Activated CD4-positive, alpha-beta T cell treated with anti-CD3 and anti-CD28 coated beads for 36 hours (primary cell): ENCODE results near the gene PAK6. TPM values are rescaled to one million over a fixed set of nuclear protein-coding genes. Genes with fewer than 3 reads are reported as not detected.

Experiments
- ATAC-seq: fragments of 200-7000 bp; cut with Tn5 transposase; one replicate; pipeline ENCODE4 v1.10.0; 2021; ENCODE audit warnings: mild to moderate bottlenecking, moderate library complexity
- CTCF ChIA-PET: fragments of 350-600 bp; sonication (Branson Sonifier 250); formaldehyde crosslinking; loops from one replicate; lab custom pipeline; 2021; ENCODE audit warnings: antibody characterized with exemption; lab: Charles Lee
- POLR2A ChIA-PET: fragments of 350-600 bp; sonication (Branson Sonifier 250); formaldehyde crosslinking; loops from one replicate; lab custom pipeline; 2021; ENCODE audit warnings: antibody characterized with exemption, inconsistent platforms; lab: Charles Lee
- DNase-seq: peaks from one replicate; pipeline ENCODE4 v3.0.0-alpha.2; 2020
- H3K27ac Mint-ChIP-seq: one replicate; pipeline ENCODE4 v1.8.0; 2021; ENCODE audit warnings: mixed read lengths
- H3K27me3 Mint-ChIP-seq: one replicate; pipeline ENCODE4 v1.8.0; 2021; ENCODE audit warnings: mixed read lengths
- H3K36me3 Mint-ChIP-seq: one replicate; pipeline ENCODE4 v1.8.0; 2021; ENCODE audit warnings: low read depth, mixed read lengths
- H3K4me1 Mint-ChIP-seq: one replicate; pipeline ENCODE4 v1.8.0; 2021; ENCODE audit warnings: mixed read lengths
- H3K4me3 Mint-ChIP-seq: one replicate; pipeline ENCODE4 v1.8.0; 2021; ENCODE audit warnings: mild to moderate bottlenecking, moderate library complexity, mixed read lengths
- H3K9me3 Mint-ChIP-seq: one replicate; pipeline ENCODE4 v1.8.0; 2021; ENCODE audit warnings: low read depth, mixed read lengths
- intact Hi-C, 2 experiments: fragments of 100-400 bp; cut with DNase I in 1 of 2; cut with micrococcal nuclease in 1 of 2; formaldehyde crosslinking; loops; one replicate each; pipeline versions ENCODE4 v1.14.2 to v1.15.1; 2022 to 2024; cut with DNase I, micrococcal nuclease
- total RNA-seq, 2 experiments: library from RNA; stranded (reverse); gene quantifications; one replicate each; pipeline ENCODE4 v1.2.3, GENCODE V29; 2021

Gene PAK6
- total RNA-seq, 2 experiments from 2014 or later = 0.30 to 0.53 TPM

GRCh38 chr15:40270246-40270995 is 31.6 kb downstream of the PAK6 start:
- no peak overlapping the region for H3K27ac Mint-ChIP-seq
- CTCF ChIA-PET = interaction anchor here (1.1 to 12.2 kb wide), 3 partner anchors 43 to 53 kb away, joined by 4 to 393 read pairs (median 146); partner anchors contain the start of genes INAFM2 and PLCB2
- no peaks in the 10 kb centered on the region for H3K9me3 Mint-ChIP-seq
- ATAC-seq = no peak
- no peak for DNase-seq
- no peaks in the 10 kb centered on the region for H3K4me1 Mint-ChIP-seq
- intact Hi-C loops = loop anchor here (5.0 to 10.0 kb wide), 2 partner anchors 583 to 586 kb away; no protein-coding TSS in a partner anchor
- no peaks in the 10 kb centered on the region for H3K36me3 Mint-ChIP-seq
- no peaks in the 10 kb centered on the region for H3K27me3 Mint-ChIP-seq
- POLR2A ChIA-PET = no interaction called here
- no peak overlapping the region for H3K4me3 Mint-ChIP-seq

DNA sequence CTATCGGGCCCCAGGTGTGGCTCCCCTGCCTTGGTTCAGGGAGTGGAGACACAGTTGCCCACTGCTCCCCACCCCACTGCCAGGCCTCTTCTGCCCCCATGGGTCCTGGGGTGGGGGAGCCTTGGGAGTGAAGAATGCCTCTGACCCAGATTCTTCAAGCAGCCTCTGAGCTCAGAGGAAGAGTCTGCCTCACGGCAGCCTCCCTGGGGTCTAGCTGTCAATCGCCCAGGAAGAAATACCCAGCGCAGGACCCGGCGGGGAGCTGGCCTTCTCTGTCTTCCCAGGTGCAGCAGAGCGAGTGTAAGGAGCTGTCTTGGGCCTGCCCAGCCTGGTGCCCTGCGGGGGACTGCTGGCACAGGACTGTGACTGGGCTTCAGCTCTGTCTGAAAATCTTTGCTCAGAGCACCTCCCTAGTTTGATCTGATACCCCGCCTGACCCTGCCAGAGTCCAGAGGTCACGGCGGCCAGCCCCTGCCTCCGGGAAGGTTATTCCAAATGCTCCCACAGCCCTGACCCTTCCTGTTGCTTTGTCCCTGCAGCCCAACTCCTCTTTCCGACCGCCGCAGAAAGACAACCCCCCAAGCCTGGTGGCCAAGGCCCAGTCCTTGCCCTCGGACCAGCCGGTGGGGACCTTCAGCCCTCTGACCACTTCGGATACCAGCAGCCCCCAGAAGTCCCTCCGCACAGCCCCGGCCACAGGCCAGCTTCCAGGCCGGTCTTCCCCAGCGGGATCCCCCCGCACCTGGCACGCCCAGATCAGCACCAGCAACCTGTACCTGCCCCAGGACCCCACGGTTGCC is 33.0 kb downstream of the PAK6 start:
- Mint-ChIP-seq H3K4me3 (no peak overlapping the region), H3K9me3 (no peaks in the 10 kb centered on the region), H3K27ac (no peak overlapping the region), H3K36me3 (no peaks in the 10 kb centered on the region), H3K4me1 (no peaks in the 10 kb centered on the region), H3K27me3 (no peaks in the 10 kb centered on the region)
- intact Hi-C loops = loop anchor here (5.0 to 10.0 kb wide), 2 partner anchors 585 to 587 kb away; no protein-coding TSS in a partner anchor
- CTCF ChIA-PET = interaction anchor here (0.5 to 12.2 kb wide), 14 partner anchors 10 to 241 kb away, joined by 3 to 393 read pairs (median 13); partner anchors contain the start of genes INAFM2 and PLCB2
- POLR2A ChIA-PET = no interaction called here
- no peak for DNase-seq
- no peak for ATAC-seq

- H3K4me1 Mint-ChIP-seq = no peaks in the 10 kb centered on the region
- ChIA-PET CTCF (interaction anchor here (0.8 to 12.2 kb wide), 24 partner anchors 10 to 483 kb away, joined by 3 to 393 read pairs (median 10); partner anchors contain the start of genes CCDC9B, INAFM2 and PLCB2), POLR2A (no interaction called here)
- DNase-seq (peak; percentile 50), ATAC-seq (peak; percentile 46)
- H3K9me3 Mint-ChIP-seq = no peaks in the 10 kb centered on the region
- H3K27me3 Mint-ChIP-seq = no peaks in the 10 kb centered on the region
- H3K27ac Mint-ChIP-seq = no peak overlapping the region
- intact Hi-C loops = loop anchor here (5.0 to 10.0 kb wide), 2 partner anchors 585 to 588 kb away; no protein-coding TSS in a partner anchor
- H3K4me3 Mint-ChIP-seq = no peak overlapping the region
- no peaks in the 10 kb centered on the region for H3K36me3 Mint-ChIP-seq
Observed at GRCh38 chr15:40272485-40273056, 33.7 kb downstream of the PAK6 start.

- intact Hi-C loops = loop anchor here (5.0 to 10.0 kb wide), 2 partner anchors 586 to 589 kb away; no protein-coding TSS in a partner anchor
- Mint-ChIP-seq H3K27me3 (peaks cover 6% of the 10 kb centered on the region), H3K36me3 (no peaks in the 10 kb centered on the region), H3K4me3 (no peak overlapping the region), H3K27ac (no peak overlapping the region), H3K4me1 (no peaks in the 10 kb centered on the region), H3K9me3 (no peaks in the 10 kb centered on the region)
- no peak for DNase-seq
- POLR2A ChIA-PET = no interaction called here
- ATAC-seq = no peak
- CTCF ChIA-PET = interaction anchor here (0.5 to 12.2 kb wide), 47 partner anchors 11 to 1346 kb away, joined by 3 to 393 read pairs (median 5); partner anchors contain the start of genes BUB1B, CCDC9B, INAFM2 and PAK6
Observed at GRCh38 chr15:40273428-40273827, 34.6 kb downstream of the PAK6 start.

DNA sequence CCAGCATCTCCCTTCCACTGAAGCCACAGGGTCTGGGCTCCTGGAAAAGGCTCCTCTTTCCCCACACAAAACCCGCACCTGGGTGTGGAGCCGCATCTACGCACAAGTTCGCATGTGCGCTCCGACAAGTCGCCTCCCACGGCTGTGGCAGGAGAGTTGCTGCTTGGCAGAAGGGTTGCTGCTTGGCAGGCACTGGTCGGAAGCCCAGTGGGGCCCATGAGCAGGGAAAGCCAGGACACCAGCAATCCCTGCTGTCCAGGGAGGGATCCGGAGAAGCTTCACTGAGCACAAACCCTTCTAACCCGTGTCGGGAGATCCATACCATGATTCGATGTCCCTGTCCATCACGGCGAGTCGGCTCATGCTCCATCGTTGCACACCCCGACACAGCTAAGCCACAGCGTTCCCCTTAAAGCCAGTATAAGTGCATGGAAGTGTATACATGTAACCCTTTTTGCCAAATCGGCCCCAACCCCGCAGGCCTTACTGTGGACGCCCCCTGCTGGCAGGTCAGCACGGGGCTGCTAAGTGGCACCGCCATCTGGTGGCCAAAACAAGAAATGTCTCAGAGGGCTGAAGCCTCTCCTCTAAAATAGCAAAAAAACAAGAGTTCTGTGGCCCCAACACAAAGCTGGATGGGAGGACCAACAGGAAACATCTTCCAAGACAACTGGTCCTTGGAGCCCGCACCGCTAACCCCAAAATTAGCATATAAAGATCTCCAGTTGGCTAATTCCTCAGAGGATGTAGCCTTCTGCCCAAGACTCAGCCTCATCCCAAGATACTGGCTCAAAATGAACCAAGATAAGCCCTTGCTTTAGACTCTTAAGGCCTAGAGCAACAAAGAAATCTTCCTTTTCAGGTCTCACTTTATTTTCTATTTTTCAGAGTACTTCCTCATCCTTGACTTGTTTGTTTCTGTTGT is 35.7 kb downstream of the PAK6 start:
- Mint-ChIP-seq H3K27me3 (peaks cover 14% of the 10 kb centered on the region), H3K9me3 (no peaks in the 10 kb centered on the region), H3K27ac (no peak overlapping the region), H3K4me1 (no peaks in the 10 kb centered on the region), H3K4me3 (no peak overlapping the region), H3K36me3 (no peaks in the 10 kb centered on the region)
- DNase-seq (peak; percentile 93), ATAC-seq (peak; percentile 79)
- ChIA-PET POLR2A (no interaction called here), CTCF (interaction anchor here (0.6 to 12.2 kb wide), 77 partner anchors 8 to 589 kb away, joined by 3 to 393 read pairs (median 5); partner anchors contain the start of genes ANKRD63, BUB1B, INAFM2 and PAK6)
- intact Hi-C loops = loop anchor here (1.0 to 10.0 kb wide), 6 partner anchors 57 to 590 kb away; no protein-coding TSS in a partner anchor

- H3K27ac Mint-ChIP-seq = no peak overlapping the region
- no peaks in the 10 kb centered on the region for H3K4me1 Mint-ChIP-seq
- ChIA-PET CTCF (interaction anchor here (0.8 to 12.2 kb wide), 15 partner anchors 10 to 273 kb away, joined by 4 to 393 read pairs (median 7); partner anchors contain the start of genes INAFM2, PLCB2 and SRP14), POLR2A (no interaction called here)
- no peaks in the 10 kb centered on the region for H3K9me3 Mint-ChIP-seq
- H3K4me3 Mint-ChIP-seq = no peak overlapping the region
- DNase-seq (no peak), ATAC-seq (no peak)
- no peaks in the 10 kb centered on the region for H3K36me3 Mint-ChIP-seq
- H3K27me3 Mint-ChIP-seq = peaks cover 18% of the 10 kb centered on the region
- intact Hi-C loops = loop anchor here in 1 of 2 experiments (2.0 to 10.0 kb wide), 2 partner anchors 489 to 591 kb away; no protein-coding TSS in a partner anchor
Observed at GRCh38 chr15:40275523-40275922, 36.7 kb downstream of the PAK6 start.

DNA sequence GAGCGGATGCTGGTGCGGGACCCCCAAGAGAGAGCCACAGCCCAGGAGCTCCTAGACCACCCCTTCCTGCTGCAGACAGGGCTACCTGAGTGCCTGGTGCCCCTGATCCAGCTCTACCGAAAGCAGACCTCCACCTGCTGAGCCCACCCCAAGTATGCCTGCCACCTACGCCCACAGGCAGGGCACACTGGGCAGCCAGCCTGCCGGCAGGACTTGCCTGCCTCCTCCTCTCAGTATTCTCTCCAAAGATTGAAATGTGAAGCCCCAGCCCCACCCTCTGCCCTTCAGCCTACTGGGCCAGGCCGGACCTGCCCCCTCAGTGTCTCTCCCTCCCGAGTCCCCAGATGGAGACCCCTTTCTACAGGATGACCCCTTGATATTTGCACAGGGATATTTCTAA is 37.1 kb downstream of the PAK6 start:
- intact Hi-C loops = loop anchor here in 1 of 2 experiments (2.0 to 10.0 kb wide), 2 partner anchors 489 to 591 kb away; no protein-coding TSS in a partner anchor
- Mint-ChIP-seq H3K36me3 (no peaks in the 10 kb centered on the region), H3K9me3 (no peaks in the 10 kb centered on the region), H3K4me1 (no peaks in the 10 kb centered on the region), H3K27me3 (peaks cover 21% of the 10 kb centered on the region), H3K27ac (no peak overlapping the region), H3K4me3 (no peak overlapping the region)
- ChIA-PET CTCF (interaction anchor here (1.5 to 12.2 kb wide), 7 partner anchors 37 to 273 kb away, joined by 4 to 393 read pairs (median 24); partner anchors contain the start of genes INAFM2, PLCB2 and SRP14), POLR2A (no interaction called here)
- DNase-seq = no peak
- no peak for ATAC-seq

- Mint-ChIP-seq H3K4me1 (no peaks in the 10 kb centered on the region), H3K36me3 (no peaks in the 10 kb centered on the region), H3K4me3 (no peak overlapping the region), H3K9me3 (no peaks in the 10 kb centered on the region), H3K27me3 (peaks cover 24% of the 10 kb centered on the region), H3K27ac (no peak overlapping the region)
- POLR2A ChIA-PET = no interaction called here
- no peak for ATAC-seq
- intact Hi-C loops = loop anchor here in 1 of 2 experiments (10.0 kb wide), 1 partner anchor 592 kb away; no protein-coding TSS in a partner anchor
- DNase-seq = no peak
- CTCF ChIA-PET = interaction anchor here (0.7 to 12.2 kb wide), 6 partner anchors 13 to 153 kb away, joined by 3 to 393 read pairs (median 4); partner anchors contain the start of genes INAFM2 and PLCB2
Observed at GRCh38 chr15:40276927-40277326, 38.1 kb downstream of the PAK6 start.

DNA sequence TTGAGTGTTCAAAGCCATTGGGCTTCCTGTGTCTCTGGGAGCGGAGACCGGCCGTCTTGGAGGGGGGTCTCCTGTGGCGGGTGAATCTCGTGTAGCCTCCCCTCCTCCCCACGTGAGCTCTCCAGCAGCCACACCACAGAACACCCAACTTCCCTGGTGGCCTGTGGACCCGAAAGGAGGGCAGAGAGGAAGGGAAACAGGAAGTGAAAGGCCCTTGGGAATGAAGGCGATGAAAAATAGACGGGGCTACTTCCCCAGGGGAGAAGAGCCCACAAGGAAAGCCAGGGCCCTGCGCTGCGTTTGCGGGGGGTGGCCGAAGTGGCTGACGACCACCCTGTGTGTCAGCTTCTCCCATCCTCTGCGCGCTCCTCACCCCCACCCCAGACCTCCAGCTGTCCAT is 38.6 kb downstream of the PAK6 start:
- H3K4me1 Mint-ChIP-seq = no peaks in the 10 kb centered on the region
- CTCF ChIA-PET = interaction anchor here (0.7 to 12.2 kb wide), 11 partner anchors 13 to 232 kb away, joined by 3 to 393 read pairs (median 3); partner anchors contain the start of genes CCDC9B, INAFM2 and PLCB2
- DNase-seq = no peak
- intact Hi-C loops = loop anchor here in 1 of 2 experiments (10.0 kb wide), 1 partner anchor 593 kb away; no protein-coding TSS in a partner anchor
- POLR2A ChIA-PET = no interaction called here
- no peaks in the 10 kb centered on the region for H3K36me3 Mint-ChIP-seq
- H3K27ac Mint-ChIP-seq = no peak overlapping the region
- no peak for ATAC-seq
- peaks cover 24% of the 10 kb centered on the region for H3K27me3 Mint-ChIP-seq
- no peaks in the 10 kb centered on the region for H3K9me3 Mint-ChIP-seq
- H3K4me3 Mint-ChIP-seq = no peak overlapping the region
